Measurements from ENCODE around the gene GPANK1. TPM values are rescaled to one million over a fixed set of nuclear protein-coding genes. Genes with fewer than 3 reads are reported as not detected.

GPANK1 gene
- total RNA-seq, 1 experiment from 2014 or later = 29.1 TPM

DNA sequence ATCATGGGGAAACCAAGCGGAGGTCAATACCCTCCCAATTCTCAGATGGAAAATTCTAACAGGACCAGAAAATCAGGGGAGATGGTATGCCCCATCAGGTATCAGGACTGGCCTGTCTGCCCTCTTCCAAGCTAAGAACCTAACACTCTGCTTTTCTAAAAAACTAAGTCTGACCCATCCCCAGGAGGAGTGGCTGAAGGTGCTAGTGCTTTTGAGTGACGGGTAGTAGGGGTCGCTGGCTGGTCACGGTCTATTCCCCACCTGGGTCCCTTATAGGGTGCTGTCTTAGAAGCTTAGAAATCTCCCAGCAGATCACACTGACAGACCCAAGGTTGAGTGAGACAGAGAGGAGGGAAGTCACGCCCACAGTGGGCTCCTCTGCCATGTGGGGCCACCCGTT, 28.7 kb upstream of the GPANK1 start (continued):
- TF ChIP-seq STAT6 (CRISPR knock-in tag; conservative IDR thresholded peaks at IDR 0.05; ENCODE audit: low read depth) = no peak
- TF ChIP-seq IRF1 (CRISPR knock-in tag; IDR thresholded peaks at IDR 0.05) = no peak
- TF ChIP-seq ZNF425 (CRISPR knock-in tag; conservative IDR thresholded peaks at IDR 0.05) = no peak
- TF ChIP-seq FOXP1 (CRISPR knock-in tag; IDR thresholded peaks at IDR 0.05; ENCODE audit: borderline replicate concordance) = no peak
- no peak for TF ChIP-seq ZNF512 (CRISPR knock-in tag; IDR thresholded peaks at IDR 0.05; ENCODE audit: borderline replicate concordance)
- TF ChIP-seq ZNF281 (CRISPR knock-in tag; IDR thresholded peaks at IDR 0.05) = no peak

DNA sequence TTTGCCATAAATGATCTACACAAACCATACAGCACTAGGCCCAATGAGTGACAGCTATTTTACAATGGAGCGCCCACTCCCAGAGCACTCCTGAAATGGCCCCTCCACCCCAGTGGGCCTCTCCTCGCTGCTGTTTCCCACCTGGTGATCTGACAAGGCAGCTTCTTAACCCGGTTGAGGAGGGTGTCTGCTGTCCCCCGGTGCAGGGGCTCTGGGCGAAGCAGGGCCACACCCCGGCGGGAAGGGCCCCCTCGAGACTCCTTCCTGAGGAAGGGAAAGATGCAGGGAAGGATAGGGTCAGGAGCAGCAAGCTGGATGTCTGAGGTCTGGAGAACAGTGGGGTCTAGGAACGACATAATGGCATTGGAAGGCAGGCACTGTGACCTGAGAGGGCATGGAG, 28.1 kb upstream of the GPANK1 start:
- ATAC-seq (no peak), DNase-seq (ENCODE audit: low spot score) (no peak)
- Mint-ChIP-seq H3K4me3 (no peak overlapping the region), H3K4me1 (no peaks in the 10 kb centered on the region), H3K9me3 (no peaks in the 10 kb centered on the region), H3K27ac (no peak overlapping the region), H3K27me3 (ENCODE audit: low read depth) (no peaks in the 10 kb centered on the region), H3K36me3 (peaks cover 21% of the 10 kb centered on the region)
- ChIA-PET CTCF (no interaction called here), POLR2A (interaction anchor here (0.5 kb wide), 1 partner anchor 112 kb away, joined by 3 read pairs; no protein-coding TSS in a partner anchor)
- no peak for TF ChIP-seq FOXJ3 (CRISPR knock-in tag; IDR thresholded peaks at IDR 0.05; ENCODE audit: borderline replicate concordance)
- TF ChIP-seq, protein P1, sequence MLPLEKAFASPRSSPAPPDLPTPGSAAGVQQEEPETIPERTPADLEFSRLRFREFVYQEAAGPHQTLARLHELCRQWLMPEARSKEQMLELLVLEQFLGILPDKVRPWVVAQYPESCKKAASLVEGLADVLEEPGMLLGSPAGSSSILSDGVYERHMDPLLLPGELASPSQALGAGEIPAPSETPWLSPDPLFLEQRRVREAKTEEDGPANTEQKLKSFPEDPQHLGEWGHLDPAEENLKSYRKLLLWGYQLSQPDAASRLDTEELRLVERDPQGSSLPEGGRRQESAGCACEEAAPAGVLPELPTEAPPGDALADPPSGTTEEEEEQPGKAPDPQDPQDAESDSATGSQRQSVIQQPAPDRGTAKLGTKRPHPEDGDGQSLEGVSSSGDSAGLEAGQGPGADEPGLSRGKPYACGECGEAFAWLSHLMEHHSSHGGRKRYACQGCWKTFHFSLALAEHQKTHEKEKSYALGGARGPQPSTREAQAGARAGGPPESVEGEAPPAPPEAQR (CRISPR knock-in tag; IDR thresholded peaks at IDR 0.05) = no peak
- no peak for TF ChIP-seq PRRX2 (CRISPR knock-in tag; IDR thresholded peaks at IDR 0.05)
- TF ChIP-seq, protein P2, sequence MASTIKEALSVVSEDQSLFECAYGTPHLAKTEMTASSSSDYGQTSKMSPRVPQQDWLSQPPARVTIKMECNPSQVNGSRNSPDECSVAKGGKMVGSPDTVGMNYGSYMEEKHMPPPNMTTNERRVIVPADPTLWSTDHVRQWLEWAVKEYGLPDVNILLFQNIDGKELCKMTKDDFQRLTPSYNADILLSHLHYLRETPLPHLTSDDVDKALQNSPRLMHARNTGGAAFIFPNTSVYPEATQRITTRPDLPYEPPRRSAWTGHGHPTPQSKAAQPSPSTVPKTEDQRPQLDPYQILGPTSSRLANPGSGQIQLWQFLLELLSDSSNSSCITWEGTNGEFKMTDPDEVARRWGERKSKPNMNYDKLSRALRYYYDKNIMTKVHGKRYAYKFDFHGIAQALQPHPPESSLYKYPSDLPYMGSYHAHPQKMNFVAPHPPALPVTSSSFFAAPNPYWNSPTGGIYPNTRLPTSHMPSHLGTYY (CRISPR knock-in tag; IDR thresholded peaks at IDR 0.05) = no peak
- TF ChIP-seq CBFB (CRISPR knock-in tag; IDR thresholded peaks at IDR 0.05; ENCODE audit: low read depth) = no peak
- TF ChIP-seq USF1 (CRISPR knock-in tag; IDR thresholded peaks at IDR 0.05) = no peak
- TF ChIP-seq FOXK1 (CRISPR knock-in tag; IDR thresholded peaks at IDR 0.05) = no peak
- no peak for TF ChIP-seq ELF4 (CRISPR knock-in tag; IDR thresholded peaks at IDR 0.05; ENCODE audit: low read depth)
- no peak for TF ChIP-seq E2F4 (CRISPR knock-in tag; IDR thresholded peaks at IDR 0.05; ENCODE audit: borderline replicate concordance, low read depth)
- no peak for TF ChIP-seq ZNF425 (CRISPR knock-in tag; conservative IDR thresholded peaks at IDR 0.05)

All from WTC11 (cell line).